Spleen (tissue), 7 donors: ENCODE measurements around the gene PRKCH.

ENCODE experiments used
- POLR2A ChIP-seq, 3 donors: fragments of 450-650 bp; IDR thresholded peaks; one replicate each; pipeline ENCODE4 v1.5.1; 2017; ENCODE audit warnings: antibody characterized with exemption in 3 of 3, mild to moderate bottlenecking in 1 of 3
- POLR2AphosphoS5 ChIP-seq, 3 donors: sonication (generic); formaldehyde crosslinking; IDR thresholded peaks; one replicate each; pipeline ENCODE4 v1.5.1; 2017; ENCODE audit warnings: antibody characterized with exemption in 3 of 3
- TF ChIP-seq, protein P1 (sequence below), 11 experiments: fragments of 200-600 bp in 7 of 11; fragments of 450-650 bp in 4 of 11; sonication (generic) in 4 of 11; IDR thresholded peaks in 8 of 11; conservative IDR thresholded peaks in 3 of 11; 1 replicate in 7 of 11; 2 replicates in 4 of 11; pipeline versions ENCODE4 v1.4.0 to v1.8.0; 2016 to 2021; ENCODE audit warnings: antibody characterized with exemption in 11 of 11, inconsistent platforms in 4 of 11, mild to moderate bottlenecking in 1 of 11
- donor health status: DM: no; HTN: no; CAD: no; lungs with moderate emphysema.
- donor health status: DM: no; HTN: no; CAD: no.
- donor health status: DM: no; HTN: no; CAD: no.

DNA sequence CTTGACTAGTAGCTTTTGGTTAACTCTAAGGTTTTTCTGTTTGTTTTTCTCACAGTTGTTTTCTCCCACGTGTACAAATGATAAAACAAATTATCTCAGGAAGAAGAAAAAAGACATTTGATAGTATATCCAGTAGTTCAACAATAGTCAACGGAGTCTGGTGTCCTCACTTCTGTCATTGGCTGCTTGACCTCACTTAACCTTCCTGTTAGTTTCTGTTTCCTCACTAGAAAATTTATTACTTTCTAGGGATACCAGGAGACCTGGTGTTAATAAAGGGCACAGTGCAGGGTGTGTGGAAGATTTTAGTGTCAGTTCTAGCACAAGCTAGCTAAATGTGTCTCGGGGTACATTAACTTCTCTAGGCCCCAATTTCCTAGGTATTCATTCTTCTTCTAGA lies 116.0 kb downstream of the PRKCH start:
- TF ChIP-seq, protein P1, sequence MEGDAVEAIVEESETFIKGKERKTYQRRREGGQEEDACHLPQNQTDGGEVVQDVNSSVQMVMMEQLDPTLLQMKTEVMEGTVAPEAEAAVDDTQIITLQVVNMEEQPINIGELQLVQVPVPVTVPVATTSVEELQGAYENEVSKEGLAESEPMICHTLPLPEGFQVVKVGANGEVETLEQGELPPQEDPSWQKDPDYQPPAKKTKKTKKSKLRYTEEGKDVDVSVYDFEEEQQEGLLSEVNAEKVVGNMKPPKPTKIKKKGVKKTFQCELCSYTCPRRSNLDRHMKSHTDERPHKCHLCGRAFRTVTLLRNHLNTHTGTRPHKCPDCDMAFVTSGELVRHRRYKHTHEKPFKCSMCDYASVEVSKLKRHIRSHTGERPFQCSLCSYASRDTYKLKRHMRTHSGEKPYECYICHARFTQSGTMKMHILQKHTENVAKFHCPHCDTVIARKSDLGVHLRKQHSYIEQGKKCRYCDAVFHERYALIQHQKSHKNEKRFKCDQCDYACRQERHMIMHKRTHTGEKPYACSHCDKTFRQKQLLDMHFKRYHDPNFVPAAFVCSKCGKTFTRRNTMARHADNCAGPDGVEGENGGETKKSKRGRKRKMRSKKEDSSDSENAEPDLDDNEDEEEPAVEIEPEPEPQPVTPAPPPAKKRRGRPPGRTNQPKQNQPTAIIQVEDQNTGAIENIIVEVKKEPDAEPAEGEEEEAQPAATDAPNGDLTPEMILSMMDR (IDR thresholded peaks at IDR 0.05 in 8 of 11, conservative IDR thresholded peaks at IDR 0.05 in 3 of 11) = no peak
- TF ChIP-seq POLR2AphosphoS5 (IDR thresholded peaks at IDR 0.05) (no peak), POLR2A (IDR thresholded peaks at IDR 0.05) (no peak)
